HepG2 (cell line): ENCODE results near the gene SHC3. TPM values are rescaled to one million over a fixed set of nuclear protein-coding genes. Genes with fewer than 3 reads are reported as not detected.

ENCODE experiments used
- ATAC-seq: fragments of 200-7000 bp; cut with Tn5 transposase; 3 replicates; pipeline ENCODE4 v1.9.1; 2020; ENCODE audit warnings: mild to moderate bottlenecking, moderate library complexity
- BruUV-seq: library from RNA; stranded (reverse); fragments of 400-500 nt; replicated peaks from 2 replicates; lab custom pipeline; 2021; lab: Mats Ljungman, UMichigan
- CTCF ChIA-PET: fragments of 300-600 bp; formaldehyde crosslinking; extraction: SDS; loops from one replicate; lab custom pipeline; 2021; ENCODE audit warnings: low total read pairs, inconsistent platforms, low intra/inter-chr PET ratio; lab: Yijun Ruan, JAX
- POLR2A ChIA-PET: fragments of 350-600 bp; sonication (Branson Sonifier 250); formaldehyde crosslinking; loops from one replicate; lab custom pipeline; 2020; ENCODE audit warnings: antibody characterized with exemption, inconsistent platforms; lab: Yijun Ruan, JAX
- DNase-seq: peaks from one replicate; pipeline ENCODE4 v3.0.0-alpha.2; 2015; ENCODE audit warnings: low spot score
- FAIRE-seq: peaks from 3 replicates; lab custom pipeline; 2011; peaks lifted over from hg19 to GRCh38; lab: Jason Lieb, UNC
- H2AFZ ChIP-seq: one replicate; pipeline ENCODE4 v1.6.1; 2011; ENCODE audit warnings: low read length, inconsistent platforms
- H3K27ac ChIP-seq: fragments of 300-600 bp; 3 replicates; pipeline ENCODE4 v1.8.0; 2011; ENCODE audit warnings: mixed run types, mild to moderate bottlenecking, mixed read lengths, low read length, inconsistent platforms; ENCODE audit not compliant: insufficient read depth; ENCODE audit errors: extremely low read length
- H3K27me3 ChIP-seq, 2 experiments: fragments of 200-600 bp in 1 of 2; 2 replicates in 1 of 2; 3 replicates in 1 of 2; pipeline versions ENCODE4 v1.6.0 to v1.8.0; 2011; ENCODE audit warnings: low read length in 2 of 2, mild to moderate bottlenecking in 2 of 2, moderate library complexity in 2 of 2, inconsistent platforms in 1 of 2; ENCODE audit not compliant: insufficient read depth in 2 of 2, control insufficient read depth in 1 of 2
- H3K36me3 ChIP-seq, 2 experiments: fragments of 200-600 bp in 1 of 2; replicated peaks in 1 of 2; 2 replicates in 1 of 2; 3 replicates in 1 of 2; pipeline versions ENCODE4 v1.5.1 to v1.8.0; 2011; ENCODE audit warnings: low read length in 2 of 2, inconsistent platforms in 1 of 2; ENCODE audit not compliant: insufficient read depth in 2 of 2, control insufficient read depth in 1 of 2
- H3K4me1 ChIP-seq: 2 replicates; pipeline ENCODE4 v1.5.1; 2012; ENCODE audit warnings: low read length, inconsistent platforms; ENCODE audit not compliant: insufficient read depth
- H3K4me2 ChIP-seq: 2 replicates; pipeline ENCODE4 v1.6.0; 2011; ENCODE audit warnings: low read depth, low read length, inconsistent platforms
- H3K4me3 ChIP-seq, 3 experiments: fragments of 200-600 bp in 1 of 3; sonication (generic), shearing (Covaris generic) in 1 of 3; replicated peaks in 1 of 3; 2 replicates each; pipeline ENCODE4 v1.5.1; 2011 to 2016; ENCODE audit warnings: low read length in 3 of 3, inconsistent platforms in 2 of 3, low read depth in 2 of 3, mild to moderate bottlenecking in 2 of 3, control low read depth in 1 of 3, mixed read lengths in 1 of 3; ENCODE audit not compliant: insufficient read depth in 1 of 3
- H3K79me2 ChIP-seq: one replicate; pipeline ENCODE4 v1.6.1; 2011; ENCODE audit warnings: low read length, inconsistent platforms; ENCODE audit not compliant: insufficient read depth
- H3K9ac ChIP-seq: 2 replicates; pipeline ENCODE4 v1.6.0; 2011; ENCODE audit warnings: mild to moderate bottlenecking, low read depth, low read length, inconsistent platforms; ENCODE audit not compliant: insufficient read depth
- H3K9me3 ChIP-seq: 2 replicates; pipeline ENCODE4 v1.5.1; 2012; ENCODE audit warnings: mild to moderate bottlenecking, low read length
- H4K20me1 ChIP-seq: 2 replicates; pipeline ENCODE4 v1.6.0; 2011; ENCODE audit warnings: inconsistent platforms, mild to moderate bottlenecking, low read length, moderate library complexity; ENCODE audit not compliant: insufficient read depth
- ATAD3A ChIP-seq: sonication (generic); formaldehyde crosslinking; IDR thresholded peaks from 2 replicates; pipeline ENCODE4 v1.4.0; 2020; ENCODE audit warnings: missing genetic modification reagents
- ELK4 ChIP-seq: sonication (generic); formaldehyde crosslinking; IDR thresholded peaks from 2 replicates; pipeline ENCODE4 v1.9.0; 2021; ENCODE audit warnings: missing genetic modification reagents, borderline replicate concordance
- GPN1 ChIP-seq: sonication (generic); formaldehyde crosslinking; IDR thresholded peaks from 2 replicates; pipeline ENCODE4 v1.5.1; 2020; ENCODE audit warnings: missing genetic modification reagents, borderline replicate concordance
- HOXA9 ChIP-seq: sonication (generic); formaldehyde crosslinking; IDR thresholded peaks from 2 replicates; pipeline ENCODE4 v1.8.1; 2022; ENCODE audit warnings: missing genetic modification reagents, mild to moderate bottlenecking, moderate library complexity, borderline replicate concordance
- MLX ChIP-seq: IDR thresholded peaks from 2 replicates; pipeline ENCODE4 v1.6.1; 2016
- MXD3 ChIP-seq: IDR thresholded peaks from 2 replicates; pipeline ENCODE4 v1.6.1; 2016; ENCODE audit warnings: mild to moderate bottlenecking, missing biosample characterization, missing genetic modification reagents
- PBX2 ChIP-seq: IDR thresholded peaks from 2 replicates; pipeline ENCODE4 v1.6.1; 2016; ENCODE audit warnings: control low read depth
- TSC22D2 ChIP-seq: sonication (generic); formaldehyde crosslinking; IDR thresholded peaks from 2 replicates; pipeline ENCODE4 v1.5.1; 2020; ENCODE audit warnings: missing genetic modification reagents, mild to moderate bottlenecking, borderline replicate concordance
- ZBTB37 ChIP-seq: sonication (generic); formaldehyde crosslinking; IDR thresholded peaks from 2 replicates; pipeline ENCODE4 v1.4.0; 2020; ENCODE audit warnings: mild to moderate bottlenecking, missing genetic modification reagents
- ZFP36L1 ChIP-seq: sonication (generic); formaldehyde crosslinking; IDR thresholded peaks from 2 replicates; pipeline ENCODE4 v1.8.0; 2022; ENCODE audit warnings: mild to moderate bottlenecking, missing genetic modification reagents, moderate library complexity
- ZNF18 ChIP-seq: sonication (generic); formaldehyde crosslinking; IDR thresholded peaks from 2 replicates; pipeline ENCODE4 v1.8.0; 2022; ENCODE audit warnings: mild to moderate bottlenecking, missing genetic modification reagents; ENCODE audit not compliant: insufficient replicate concordance
- ZNF234 ChIP-seq: sonication (generic); formaldehyde crosslinking; conservative IDR thresholded peaks from 2 replicates; pipeline ENCODE4 v1.5.1; 2020; ENCODE audit warnings: mild to moderate bottlenecking, missing genetic modification reagents
- ZNF253 ChIP-seq: sonication (generic); formaldehyde crosslinking; IDR thresholded peaks from 2 replicates; pipeline ENCODE4 v1.8.0; 2022; ENCODE audit warnings: mild to moderate bottlenecking, missing genetic modification reagents, borderline replicate concordance
- ZNF496 ChIP-seq: sonication (generic); formaldehyde crosslinking; IDR thresholded peaks from 2 replicates; pipeline ENCODE4 v1.8.1; 2023; ENCODE audit warnings: mild to moderate bottlenecking, moderate library complexity, missing genetic modification reagents; ENCODE audit not compliant: insufficient replicate concordance
- ZNF530 ChIP-seq: sonication (generic); formaldehyde crosslinking; IDR thresholded peaks from 2 replicates; pipeline ENCODE4 v1.5.0; 2020; ENCODE audit warnings: low read depth, mild to moderate bottlenecking, missing genetic modification reagents
- ZNF776 ChIP-seq: sonication (generic); formaldehyde crosslinking; IDR thresholded peaks from 2 replicates; pipeline ENCODE4 v1.4.0; 2020; ENCODE audit warnings: mild to moderate bottlenecking, missing genetic modification reagents
- ZNF841 ChIP-seq: sonication (generic); formaldehyde crosslinking; IDR thresholded peaks from 2 replicates; pipeline ENCODE4 v1.8.1; 2023; ENCODE audit warnings: missing genetic modification reagents, borderline replicate concordance
- WGBS: methylation state at CpG from one replicate; pipeline ENCODE4 v1.1.6; 2017; ENCODE audit warnings: low lambda C conversion rate; 5-methylcytosine and 5-hydroxymethylcytosine counted together
- in situ Hi-C: cut with HindIII; loops from 2 replicates; pipeline ENCODE4 v1.10.0; 2017; ENCODE audit warnings: low pct_unique_long_range_greater_than_20kb; ENCODE audit not compliant: extremely low pct_ligation_motif_present
- intact Hi-C: fragments of 100-400 bp; cut with micrococcal nuclease; formaldehyde crosslinking; loops from one replicate; pipeline ENCODE4 v1.10.0; 2022; ENCODE audit not compliant: unreplicated experiment
- polyA plus RNA-seq, 8 experiments: library from polyadenylated mRNA; depleted of rRNA in 3 of 8; stranded (reverse) in 7 of 8; unstranded in 1 of 8; fragments of >200 nt; fragmentation: Illumina TruSeq in 4 of 8; extraction: Trizol in 4 of 8; gene quantifications; 2 replicates each; pipeline versions ENCODE4 v1.2.1 to v1.2.3, GENCODE V29; 2011 to 2016; ENCODE audit warnings: low read depth in 4 of 8, missing spikeins in 1 of 8, mixed read lengths in 1 of 8; ENCODE audit not compliant: insufficient read depth in 1 of 8
- total RNA-seq, 5 experiments: library from RNA; depleted of rRNA; stranded (reverse); fragments of >200 nt; fragmentation: Illumina TruSeq; extraction: Trizol; gene quantifications; 2 replicates each; pipeline ENCODE4 v1.2.3, GENCODE V29; 2016; ENCODE audit warnings: low read depth in 1 of 5

The SHC3 gene
- total and polyA plus RNA-seq, 2 of the 13 experiments (the other 11 are each of a cell fraction or from before 2014, with no cell fraction given) = 0.09 to 0.89 TPM

- Histone ChIP-seq H4K20me1 (no peaks in the 10 kb centered on the region), H3K4me3 (no peak overlapping the region), H3K36me3 (no peaks in the 10 kb centered on the region), H2AFZ (no peak overlapping the region), H3K79me2 (no peaks in the 10 kb centered on the region), H3K9ac (no peak overlapping the region), H3K27ac (no peak overlapping the region), H3K9me3 (no peaks in the 10 kb centered on the region), H3K27me3 (no peaks in the 10 kb centered on the region), H3K4me2 (no peak overlapping the region), H3K4me1 (no peaks in the 10 kb centered on the region)
- intact Hi-C loops (no loop called here), in situ Hi-C loops (no loop called here)
- no peak for FAIRE-seq
- POLR2A ChIA-PET = no interaction called here
- CTCF ChIA-PET = no interaction called here
- no TSS peak for BruUV-seq
- no peak for ATAC-seq
- DNase-seq = no peak
- 0% methylated on average over 2 of the region's 2 CpGs for whole genome bisulfite sequencing
- TF ChIP-seq ELK4 (CRISPR knock-in tag) (no peak), ZNF253 (CRISPR knock-in tag) (no peak), GPN1 (CRISPR knock-in tag) (no peak), ZNF496 (CRISPR knock-in tag) (no peak), ZBTB37 (CRISPR knock-in tag) (no peak), PBX2 (no peak), ZFP36L1 (CRISPR knock-in tag) (no peak), ZNF530 (no peak), MLX (CRISPR knock-in tag) (no peak), ZNF776 (no peak), HOXA9 (CRISPR knock-in tag) (no peak), ZNF18 (CRISPR knock-in tag) (no peak), ZNF841 (CRISPR knock-in tag) (no peak), ZNF234 (CRISPR knock-in tag) (no peak), TSC22D2 (CRISPR knock-in tag) (no peak), MXD3 (no peak), ATAD3A (CRISPR knock-in tag) (no peak)
Observed at GRCh38 chr9:89022902-89023301, 155.7 kb downstream of the SHC3 start.
